ENCODE results near the gene L3HYPDH. TPM values are rescaled to one million over a fixed set of nuclear protein-coding genes. Genes with fewer than 3 reads are reported as not detected.

L3HYPDH gene
- total and polyA plus RNA-seq, 5 donors: 18.1 to 28.0 (median 22.3) TPM

- DNase-seq (peak; percentile 77 to 86 (median 82)), ATAC-seq (peak; percentile 77 to 85)
- no peaks in the 10 kb centered on the region for H3K9me3 ChIP-seq (ENCODE audit: control insufficient read depth, low read length)
- H3K27ac ChIP-seq (ENCODE audit: low read length): peak overlapping the region; percentile 95
- H3K4me1 ChIP-seq (ENCODE audit: control insufficient read depth, insufficient read depth, low read length): peaks cover 18% of the 10 kb centered on the region
- no peaks in the 10 kb centered on the region for H3K27me3 ChIP-seq (ENCODE audit: control insufficient read depth, insufficient read depth)
- H3K4me3 ChIP-seq (ENCODE audit: low read length): no peak overlapping the region
- intact Hi-C loops (cut with DNase I): loop anchor here in 2 of 4 donors (10.0 kb wide), 4 partner anchors 53 to 243 kb away; partner anchors contain the start of gene DAAM1 (in 1 of the 2)
- WGBS: 51% methylated on average over 13 of the region's 13 CpGs
These were observed 56.3 kb downstream of the L3HYPDH start for GRCh38 chr14:59427653-59428580.

DNA sequence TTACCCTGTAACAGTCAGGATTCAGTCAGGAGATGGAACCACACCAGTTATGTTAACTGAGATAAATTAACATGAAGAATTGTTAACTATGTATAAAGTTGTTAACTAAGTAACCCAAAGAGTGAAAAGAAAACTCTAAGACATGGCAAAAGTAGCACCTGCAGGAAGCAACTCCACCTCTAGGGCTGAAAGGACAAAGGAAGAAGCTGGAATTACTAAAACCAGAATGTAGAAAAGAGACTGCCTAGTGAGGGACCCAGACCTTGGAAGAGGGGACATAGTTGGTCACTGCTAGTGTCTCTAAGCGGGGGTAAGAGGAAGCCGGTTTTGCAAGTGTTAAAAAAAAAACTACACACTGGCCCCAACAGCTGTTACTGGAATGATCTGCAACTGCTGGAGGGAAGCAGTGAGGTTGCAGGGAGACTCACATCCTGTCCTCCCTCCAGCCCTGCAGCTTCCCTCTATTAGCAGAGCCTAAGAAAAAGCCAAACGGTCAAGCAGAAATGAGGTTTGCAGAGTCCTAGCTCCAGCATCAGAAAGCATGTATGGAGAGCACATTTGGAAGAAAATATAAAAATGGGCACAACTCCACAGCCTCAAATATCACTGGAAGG is 58.8 kb downstream of the L3HYPDH start:
- peak; percentile 56 to 61 for ATAC-seq
- DNase-seq: peak in 1 of 3 donors; percentile 31

GRCh38 chr14:59424341-59425071 is 59.7 kb downstream of the L3HYPDH start:
- Histone ChIP-seq H3K27ac (ENCODE audit: low read length) (peak overlapping the region; percentile 67), H3K27me3 (ENCODE audit: control insufficient read depth, insufficient read depth) (no peaks in the 10 kb centered on the region), H3K9me3 (ENCODE audit: control insufficient read depth, low read length) (no peaks in the 10 kb centered on the region), H3K4me3 (ENCODE audit: low read length) (no peak overlapping the region), H3K4me1 (ENCODE audit: control insufficient read depth, insufficient read depth, low read length) (peaks cover 21% of the 10 kb centered on the region)
- intact Hi-C loops (cut with DNase I): loop anchor here in 2 of 4 donors (10.0 kb wide), 4 partner anchors 50 to 240 kb away; partner anchors contain the start of gene DAAM1 (in 1 of the 2)
- DNase-seq (peak; percentile 81 to 91 (median 90)), ATAC-seq (peak; percentile 74 to 82)
- 20% methylated on average over 4 of the region's 4 CpGs for WGBS

More for the DNA sequence above, 58.8 kb downstream of the L3HYPDH start:
- Histone ChIP-seq H3K4me1 (ENCODE audit: control insufficient read depth, insufficient read depth, low read length) (peaks cover 21% of the 10 kb centered on the region), H3K27ac (ENCODE audit: low read length) (peak overlapping the region; percentile 68), H3K9me3 (ENCODE audit: control insufficient read depth, low read length) (no peaks in the 10 kb centered on the region), H3K4me3 (ENCODE audit: low read length) (no peak overlapping the region), H3K27me3 (ENCODE audit: control insufficient read depth, insufficient read depth) (no peaks in the 10 kb centered on the region)
- intact Hi-C loops (cut with DNase I): loop anchor here in 2 of 4 donors (10.0 kb wide), 4 partner anchors 51 to 241 kb away; partner anchors contain the start of gene DAAM1 (in 1 of the 2)
- WGBS: 35% methylated on average over 3 of the region's 3 CpGs

Other genes with a start within 250 kb of the L3HYPDH start
- 1 to 10 TPM; 4.5 to 5.1 (median 4.9) TPM for gene GPR135, start 19.0 kb downstream of the L3HYPDH start, total RNA-seq
- gene GPR135, start 19.0 kb downstream of the L3HYPDH start, polyA plus RNA-seq: 1.5 TPM
- gene JKAMP, start 109 bp upstream of the L3HYPDH start, total RNA-seq: 10 to 100 TPM; 27.9 to 35.4 (median 33.4) TPM
- gene JKAMP, start 109 bp upstream of the L3HYPDH start, polyA plus RNA-seq: 28.0 TPM
- not detected for gene CCDC175, start 92.4 kb upstream of the L3HYPDH start, total RNA-seq
- gene CCDC175, start 92.4 kb upstream of the L3HYPDH start, polyA plus RNA-seq: not detected